Activated T-helper 2 cell treated with anti-CD3 and anti-CD28 coated beads, Interferon-gamma antibody, Interleukin-2, Interleukin-4, amounts not matched to agents 10 μg/mL and 5 μg/mL and 100 μg/mL, durations not matched to agents 14 hours and 24 hours and 36 hours (primary cell): ENCODE data around the gene CASP2. TPM values are rescaled to one million over a fixed set of nuclear protein-coding genes. Genes with fewer than 3 reads are reported as not detected.
"Not testable (repeated sequence)": the region's sequence is repeated elsewhere in the genome, so short reads cannot be mapped to it uniquely, and the experiment has no call there.

Experiments used
- DNase-seq: peaks from one replicate; pipeline ENCODE4 v3.0.0; 2021; ENCODE audit warnings: low spot score
- H3K27ac Mint-ChIP-seq: one replicate; pipeline ENCODE4 v1.8.0; 2021; ENCODE audit warnings: mixed read lengths
- H3K27me3 Mint-ChIP-seq: one replicate; pipeline ENCODE4 v1.8.0; 2021; ENCODE audit warnings: low read depth, mixed read lengths
- H3K36me3 Mint-ChIP-seq: one replicate; pipeline ENCODE4 v1.8.0; 2021; ENCODE audit warnings: low read depth, mixed read lengths
- H3K4me1 Mint-ChIP-seq: one replicate; pipeline ENCODE4 v1.8.0; 2021; ENCODE audit warnings: low read depth, mixed read lengths
- H3K4me3 Mint-ChIP-seq: one replicate; pipeline ENCODE4 v1.8.0; 2021; ENCODE audit warnings: low read depth, mild to moderate bottlenecking, moderate library complexity, mixed read lengths
- H3K9me3 Mint-ChIP-seq: one replicate; pipeline ENCODE4 v1.8.0; 2021; ENCODE audit warnings: mixed read lengths
- intact Hi-C: fragments of 100-400 bp; cut with micrococcal nuclease; formaldehyde crosslinking; loops from one replicate; pipeline ENCODE4 v1.15.1; 2023
- total RNA-seq: library from RNA; stranded (reverse); gene quantifications from 2 replicates; pipeline ENCODE4 v1.2.3, GENCODE V29; 2022

Gene CASP2
- total RNA-seq, 1 donor from 2014 or later = 122 TPM

- intact Hi-C loops = no loop called here
- peaks cover 67% of the 10 kb centered on the region for H3K4me1 Mint-ChIP-seq
- H3K27me3 Mint-ChIP-seq = no peaks in the 10 kb centered on the region
- H3K36me3 Mint-ChIP-seq = peaks cover 51% of the 10 kb centered on the region
- peaks cover 54% of the 10 kb centered on the region for H3K9me3 Mint-ChIP-seq
- no peak overlapping the region for H3K4me3 Mint-ChIP-seq
- H3K27ac Mint-ChIP-seq = peak overlapping the region; percentile 58
- DNase-seq = no peak
Measured at GRCh38 chr7:143252006-143252405, 36.1 kb upstream of the CASP2 start.

- no peak overlapping the region for H3K4me3 Mint-ChIP-seq
- intact Hi-C loops = no loop called here
- peaks cover 61% of the 10 kb centered on the region for H3K4me1 Mint-ChIP-seq
- H3K36me3 Mint-ChIP-seq = peaks cover 30% of the 10 kb centered on the region
- H3K27ac Mint-ChIP-seq = peak overlapping the region; percentile 81
- no peak for DNase-seq
- H3K9me3 Mint-ChIP-seq = peaks cover 31% of the 10 kb centered on the region
- H3K27me3 Mint-ChIP-seq = no peaks in the 10 kb centered on the region
Measured at GRCh38 chr7:143255564-143255963, 32.6 kb upstream of the CASP2 start.

GRCh38 chr7:143256325-143256724 lies 31.8 kb upstream of the CASP2 start:
- peaks cover 26% of the 10 kb centered on the region for H3K9me3 Mint-ChIP-seq
- H3K4me1 Mint-ChIP-seq = peaks cover 56% of the 10 kb centered on the region
- DNase-seq = no peak
- intact Hi-C loops = no loop called here
- peak overlapping the region; percentile 5 for H3K27ac Mint-ChIP-seq
- H3K4me3 Mint-ChIP-seq = no peak overlapping the region
- peaks cover 26% of the 10 kb centered on the region for H3K36me3 Mint-ChIP-seq
- no peaks in the 10 kb centered on the region for H3K27me3 Mint-ChIP-seq

GRCh38 chr7:143256932-143257331 lies 31.2 kb upstream of the CASP2 start:
- H3K4me3 Mint-ChIP-seq = no peak overlapping the region
- intact Hi-C loops = no loop called here
- peaks cover 28% of the 10 kb centered on the region for H3K9me3 Mint-ChIP-seq
- no peaks in the 10 kb centered on the region for H3K27me3 Mint-ChIP-seq
- H3K36me3 Mint-ChIP-seq = peaks cover 26% of the 10 kb centered on the region
- no peak for DNase-seq
- no peak overlapping the region for H3K27ac Mint-ChIP-seq
- peaks cover 55% of the 10 kb centered on the region for H3K4me1 Mint-ChIP-seq

- DNase-seq = no peak
- peaks cover 52% of the 10 kb centered on the region for H3K4me1 Mint-ChIP-seq
- intact Hi-C loops = no loop called here
- no peak overlapping the region for H3K4me3 Mint-ChIP-seq
- H3K27ac Mint-ChIP-seq = no peak overlapping the region
- no peaks in the 10 kb centered on the region for H3K27me3 Mint-ChIP-seq
- peaks cover 22% of the 10 kb centered on the region for H3K36me3 Mint-ChIP-seq
- H3K9me3 Mint-ChIP-seq = peaks cover 24% of the 10 kb centered on the region
Measured at GRCh38 chr7:143257501-143257900, 30.6 kb upstream of the CASP2 start.

- Mint-ChIP-seq H3K4me3 (peak overlapping the region; percentile 59), H3K27ac (peak overlapping the region; percentile 91), H3K36me3 (peaks cover 17% of the 10 kb centered on the region), H3K27me3 (no peaks in the 10 kb centered on the region), H3K4me1 (peaks cover 53% of the 10 kb centered on the region), H3K9me3 (peaks cover 12% of the 10 kb centered on the region)
- intact Hi-C loops = loop anchor here (1.0 to 2.0 kb wide), 3 partner anchors 8 to 20 kb away; no protein-coding TSS in a partner anchor
- DNase-seq = no peak
Measured at GRCh38 chr7:143258831-143259230, 29.3 kb upstream of the CASP2 start.

GRCh38 chr7:143259765-143260164 lies 28.4 kb upstream of the CASP2 start:
- peak overlapping the region; percentile 44 for H3K27ac Mint-ChIP-seq
- intact Hi-C loops = loop anchor here (1.0 to 5.0 kb wide), 4 partner anchors 8 to 123 kb away; partner anchors contain the start of gene ZYX
- H3K36me3 Mint-ChIP-seq = peaks cover 20% of the 10 kb centered on the region
- H3K27me3 Mint-ChIP-seq = no peaks in the 10 kb centered on the region
- H3K4me3 Mint-ChIP-seq = no peak overlapping the region
- peaks cover 6% of the 10 kb centered on the region for H3K9me3 Mint-ChIP-seq
- peaks cover 56% of the 10 kb centered on the region for H3K4me1 Mint-ChIP-seq
- DNase-seq = no peak

GRCh38 chr7:143261901-143262300 lies 26.2 kb upstream of the CASP2 start:
- DNase-seq = no peak
- no peaks in the 10 kb centered on the region for H3K27me3 Mint-ChIP-seq
- H3K4me1 Mint-ChIP-seq = peaks cover 48% of the 10 kb centered on the region
- intact Hi-C loops = loop anchor here (2.0 to 5.0 kb wide), 2 partner anchors 35 to 120 kb away; partner anchors contain the start of gene ZYX
- H3K27ac Mint-ChIP-seq = peak overlapping the region; percentile 44
- peaks cover 6% of the 10 kb centered on the region for H3K9me3 Mint-ChIP-seq
- H3K36me3 Mint-ChIP-seq = peaks cover 38% of the 10 kb centered on the region
- peak overlapping the region; percentile 68 for H3K4me3 Mint-ChIP-seq

- intact Hi-C loops = loop anchor here (1.0 to 5.0 kb wide), 4 partner anchors 18 to 119 kb away; partner anchors contain the start of genes CASP2 and ZYX
- Mint-ChIP-seq H3K27ac (peak within 1 kb of the TSS; percentile 94), H3K9me3 (peaks cover 6% of the 10 kb centered on the region), H3K4me1 (peaks cover 49% of the 10 kb centered on the region), H3K4me3 (peak within 1 kb of the TSS; percentile 97), H3K36me3 (peaks cover 55% of the 10 kb centered on the region), H3K27me3 (no peaks in the 10 kb centered on the region)
- peak; percentile 76 for DNase-seq
Measured at GRCh38 chr7:143263266-143264195, 24.6 kb upstream of the CASP2 start, which contains the start of gene GSTK1. GSTK1 (plus strand) TSS chr7:143263441; CDS start chr7:143263514, 73 bp downstream.

- H3K27me3 Mint-ChIP-seq, DNase-seq, H3K9me3 Mint-ChIP-seq: not testable (repeated sequence)
- Mint-ChIP-seq H3K4me1 (peaks cover 50% of the 10 kb centered on the region), H3K27ac (peak overlapping the region; percentile 94), H3K36me3 (peaks cover 61% of the 10 kb centered on the region), H3K4me3 (peak overlapping the region; percentile 97)
- intact Hi-C loops = loop anchor here (5.0 kb wide), 1 partner anchor 118 kb away; the partner anchor contains the start of gene ZYX
Measured at GRCh38 chr7:143264196-143264568, 24.0 kb upstream of the CASP2 start.

- Mint-ChIP-seq H3K4me3 (peak overlapping the region; percentile 97), H3K36me3 (peaks cover 71% of the 10 kb centered on the region), H3K27me3 (no peaks in the 10 kb centered on the region), H3K4me1 (peaks cover 45% of the 10 kb centered on the region), H3K27ac (peak overlapping the region; percentile 36), H3K9me3 (peaks cover 6% of the 10 kb centered on the region)
- intact Hi-C loops = no loop called here
- no peak for DNase-seq
Measured at GRCh38 chr7:143265017-143265693, 23.0 kb upstream of the CASP2 start.

GRCh38 chr7:143269251-143269650 lies 18.9 kb upstream of the CASP2 start:
- Mint-ChIP-seq H3K4me3 (no peak overlapping the region), H3K9me3 (no peaks in the 10 kb centered on the region), H3K27me3 (no peaks in the 10 kb centered on the region), H3K4me1 (peaks cover 40% of the 10 kb centered on the region), H3K36me3 (peaks cover 76% of the 10 kb centered on the region), H3K27ac (no peak overlapping the region)
- intact Hi-C loops = no loop called here
- no peak for DNase-seq
